ENCODE measurements around the gene CYP19A1.

CYP19A1 gene

DNA sequence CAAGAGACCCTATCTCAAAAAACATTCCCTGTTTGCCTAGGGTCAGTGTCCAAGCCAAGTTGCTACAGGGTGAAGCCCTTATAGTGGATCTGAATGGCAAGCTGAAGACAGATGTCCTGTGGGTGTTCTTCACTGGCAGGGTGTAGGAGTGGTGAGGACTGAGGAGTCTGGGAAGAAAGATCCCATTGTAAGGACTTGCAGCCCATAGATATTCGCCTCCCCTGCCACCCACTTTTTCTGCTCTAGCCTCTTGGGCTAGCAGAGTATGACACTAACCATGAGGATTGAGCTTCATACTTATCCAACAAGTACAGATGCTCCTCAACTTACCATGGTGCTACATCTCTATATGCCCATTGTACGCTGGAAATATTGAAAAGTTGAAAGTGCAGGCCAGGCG is 13.2 kb downstream of the CYP19A1 start:
- H3K4me3 ChIP-seq (ENCODE audit: low read depth, low read length): no peak overlapping the region
- TF ChIP-seq, protein P1, sequence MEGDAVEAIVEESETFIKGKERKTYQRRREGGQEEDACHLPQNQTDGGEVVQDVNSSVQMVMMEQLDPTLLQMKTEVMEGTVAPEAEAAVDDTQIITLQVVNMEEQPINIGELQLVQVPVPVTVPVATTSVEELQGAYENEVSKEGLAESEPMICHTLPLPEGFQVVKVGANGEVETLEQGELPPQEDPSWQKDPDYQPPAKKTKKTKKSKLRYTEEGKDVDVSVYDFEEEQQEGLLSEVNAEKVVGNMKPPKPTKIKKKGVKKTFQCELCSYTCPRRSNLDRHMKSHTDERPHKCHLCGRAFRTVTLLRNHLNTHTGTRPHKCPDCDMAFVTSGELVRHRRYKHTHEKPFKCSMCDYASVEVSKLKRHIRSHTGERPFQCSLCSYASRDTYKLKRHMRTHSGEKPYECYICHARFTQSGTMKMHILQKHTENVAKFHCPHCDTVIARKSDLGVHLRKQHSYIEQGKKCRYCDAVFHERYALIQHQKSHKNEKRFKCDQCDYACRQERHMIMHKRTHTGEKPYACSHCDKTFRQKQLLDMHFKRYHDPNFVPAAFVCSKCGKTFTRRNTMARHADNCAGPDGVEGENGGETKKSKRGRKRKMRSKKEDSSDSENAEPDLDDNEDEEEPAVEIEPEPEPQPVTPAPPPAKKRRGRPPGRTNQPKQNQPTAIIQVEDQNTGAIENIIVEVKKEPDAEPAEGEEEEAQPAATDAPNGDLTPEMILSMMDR (IDR thresholded peaks at IDR 0.05; ENCODE audit: low read depth, low read length): no peak

DNA sequence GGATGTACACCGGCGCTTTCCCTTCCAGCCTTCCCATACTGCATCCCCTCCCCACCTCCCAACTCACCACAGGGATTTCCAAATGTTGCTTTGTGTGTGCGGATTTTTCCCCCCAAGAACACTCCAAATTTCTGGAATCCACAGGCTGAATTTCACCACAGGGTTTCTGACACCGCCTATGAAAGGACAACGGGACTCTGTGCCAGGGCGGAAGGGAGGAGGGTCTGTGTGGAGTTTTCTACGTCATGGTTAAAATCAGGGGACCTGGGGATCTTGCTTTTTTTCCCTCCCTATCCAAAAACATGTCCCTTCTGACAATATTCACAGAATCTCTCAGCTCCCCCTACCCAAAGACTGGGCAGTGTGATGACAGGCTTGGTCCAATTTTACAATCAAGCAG is 14.6 kb downstream of the CYP19A1 start:
- no peak overlapping the region for H3K4me3 ChIP-seq (ENCODE audit: low read depth, low read length)
- TF ChIP-seq, protein P1 (IDR thresholded peaks at IDR 0.05; ENCODE audit: low read depth, low read length): no peak

DNA sequence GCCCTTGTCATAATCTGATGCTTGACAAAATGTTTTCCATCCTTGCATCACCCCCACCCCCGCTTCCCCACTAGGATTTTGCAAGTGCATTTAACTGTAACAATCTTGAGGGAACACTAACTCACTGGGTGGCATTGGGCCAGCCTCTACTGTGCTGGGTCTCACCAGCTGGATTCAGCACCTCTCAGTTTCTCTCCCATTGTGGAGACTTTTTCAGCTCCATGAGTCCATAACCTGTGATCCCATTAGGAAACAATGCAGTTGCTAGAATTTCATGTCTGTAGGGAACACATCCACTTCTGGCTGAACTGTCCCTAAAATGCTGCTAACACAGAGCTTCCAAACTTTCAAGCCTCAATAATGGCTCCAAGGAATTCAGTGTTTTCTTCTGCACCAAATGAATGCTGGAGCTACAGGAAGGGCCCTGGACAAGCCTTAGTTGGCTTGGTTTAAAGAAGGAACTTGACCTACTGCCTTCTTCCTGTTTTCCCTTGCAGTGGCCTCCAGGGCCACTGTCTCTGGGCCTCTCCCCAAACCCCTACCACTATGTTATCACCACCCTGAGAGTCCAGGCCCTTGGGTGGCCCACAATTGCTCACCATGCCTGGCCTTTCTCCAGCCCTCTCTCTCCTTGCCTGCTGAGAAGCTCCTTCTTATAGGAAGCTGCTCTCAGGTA is 15.6 kb downstream of the CYP19A1 start:
- TF ChIP-seq, protein P1 (IDR thresholded peaks at IDR 0.05; ENCODE audit: low read depth, low read length): no peak
- no peak overlapping the region for H3K4me3 ChIP-seq (ENCODE audit: low read depth, low read length)

DNA sequence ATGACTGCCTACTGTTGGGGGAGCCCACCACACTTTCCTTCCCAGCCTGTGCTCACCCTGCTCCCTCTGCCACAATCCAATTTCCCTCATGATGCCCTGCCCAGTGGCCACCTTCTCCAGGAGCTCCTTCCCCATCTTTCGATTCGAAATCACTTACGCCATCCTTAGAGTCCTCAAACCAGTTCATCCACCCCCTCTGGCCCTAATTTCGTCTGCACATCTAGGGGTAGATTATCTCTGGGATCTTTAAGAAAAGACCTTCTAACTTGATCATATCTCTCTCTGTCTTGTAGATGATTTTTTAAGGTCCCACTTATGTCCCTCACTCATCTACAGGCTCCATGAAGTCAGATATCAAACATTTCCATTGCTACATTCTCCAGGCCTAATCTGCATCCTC is 17.1 kb downstream of the CYP19A1 start:
- no peak overlapping the region for H3K4me3 ChIP-seq (ENCODE audit: low read depth, low read length)
- TF ChIP-seq, protein P1 (IDR thresholded peaks at IDR 0.05; ENCODE audit: low read depth, low read length): no peak

DNA sequence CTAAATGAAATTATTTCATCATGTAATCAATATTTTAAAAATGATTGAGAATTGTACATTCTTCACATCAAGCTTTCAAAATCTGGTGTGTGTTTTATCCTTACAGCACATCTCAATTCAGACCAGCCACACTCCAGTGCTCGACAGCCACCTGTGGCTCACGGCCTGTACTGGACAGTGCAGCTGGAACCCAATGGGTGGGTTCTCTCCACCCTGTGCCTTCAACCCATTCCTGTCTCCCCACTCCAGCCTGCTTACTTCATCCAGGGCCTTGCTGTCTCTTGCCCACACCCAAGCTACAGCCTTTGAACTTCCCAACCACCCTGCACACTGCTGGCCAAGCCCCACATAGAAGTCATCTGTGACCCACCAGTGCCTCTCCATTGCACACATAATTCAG is 17.6 kb downstream of the CYP19A1 start:
- no peak overlapping the region for H3K4me3 ChIP-seq (ENCODE audit: low read depth, low read length)
- TF ChIP-seq, protein P1 (IDR thresholded peaks at IDR 0.05; ENCODE audit: low read depth, low read length): no peak

DNA sequence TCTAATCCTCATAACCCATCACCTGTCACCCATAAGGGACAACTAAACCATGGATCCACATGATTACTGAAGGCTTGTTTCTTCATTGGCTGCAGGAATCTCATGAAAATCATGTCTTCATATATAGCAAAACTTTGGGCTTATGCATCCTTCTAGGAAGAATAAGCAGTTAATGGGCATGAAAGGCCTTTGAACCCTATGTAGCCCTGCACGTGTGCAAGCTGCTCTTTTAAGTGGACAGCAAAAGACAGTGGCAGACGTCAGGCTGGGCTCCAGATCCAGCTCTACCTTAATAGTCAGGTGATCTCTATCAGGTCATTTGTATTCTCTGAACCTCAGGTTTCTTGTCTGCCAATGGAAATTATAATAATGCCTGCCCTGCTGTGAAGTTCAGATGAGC is 18.9 kb downstream of the CYP19A1 start:
- TF ChIP-seq, protein P1 (IDR thresholded peaks at IDR 0.05; ENCODE audit: low read depth, low read length): no peak

DNA sequence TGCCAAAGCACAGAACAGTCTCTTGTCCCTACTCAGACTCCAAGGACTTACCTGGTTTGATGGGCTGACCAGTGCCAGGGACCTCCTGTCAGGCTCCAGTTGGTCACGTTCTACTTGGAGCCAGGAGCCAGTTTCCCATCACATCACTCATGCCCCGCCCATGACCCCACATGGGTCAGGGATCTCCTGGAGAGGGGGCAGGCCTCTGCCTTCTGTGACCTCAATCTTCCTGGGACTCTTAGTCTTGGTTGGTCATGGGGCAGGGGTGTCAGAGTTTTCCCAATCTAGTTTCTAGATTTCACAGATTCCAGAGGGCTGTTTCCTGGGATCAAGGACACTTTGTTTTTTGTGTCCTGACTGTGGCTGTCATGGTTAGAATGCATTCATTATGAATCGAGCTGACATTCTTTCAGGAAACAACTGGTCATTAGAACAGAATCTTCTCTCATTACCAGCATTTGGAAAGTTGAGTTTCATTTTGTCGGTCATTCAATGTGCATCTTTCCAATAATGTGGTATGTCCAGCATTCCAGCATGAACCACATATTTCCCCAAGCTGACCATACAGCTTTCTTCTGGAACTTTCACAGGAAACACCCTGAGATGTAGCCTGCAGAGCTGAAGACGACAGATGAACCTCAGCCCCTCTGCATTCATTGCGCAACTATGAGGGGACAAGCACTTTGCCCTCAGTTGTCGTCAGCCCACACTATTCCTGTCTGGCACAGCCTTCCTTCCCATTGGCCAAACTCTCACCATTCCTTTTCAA is 19.8 kb downstream of the CYP19A1 start:
- TF ChIP-seq, protein P1 (IDR thresholded peaks at IDR 0.05; ENCODE audit: low read depth, low read length): no peak

More for the DNA sequence above, 18.9 kb downstream of the CYP19A1 start:
- H3K4me3 ChIP-seq (ENCODE audit: low read depth, low read length): no peak overlapping the region

More for the DNA sequence above, 19.8 kb downstream of the CYP19A1 start:
- no peak overlapping the region for H3K4me3 ChIP-seq (ENCODE audit: low read depth, low read length)
